Neutrophil (primary cell): ENCODE measurements around the gene TYSND1.

ENCODE experiments used
- H3K27ac ChIP-seq: fragments of 200-600 bp; sonication (generic); 2 replicates; pipeline ENCODE4 v1.5.1; 2016; ENCODE audit warnings: mild to moderate bottlenecking, moderate library complexity
- H3K27me3 ChIP-seq: fragments of 200-600 bp; sonication (generic); 2 replicates; pipeline ENCODE4 v1.6.0; 2016; ENCODE audit warnings: mild to moderate bottlenecking
- H3K36me3 ChIP-seq: fragments of 200-600 bp; sonication (generic); 2 replicates; pipeline ENCODE4 v1.5.1; 2017
- H3K4me1 ChIP-seq, 2 experiments: fragments of 200-600 bp in 1 of 2; sonication (generic) in 1 of 2; 1 replicate in 1 of 2; 2 replicates in 1 of 2; pipeline versions ENCODE4 v1.5.1 to v1.6.1; 2013 to 2016; ENCODE audit warnings: low read depth in 1 of 2, low read length in 1 of 2, mild to moderate bottlenecking in 1 of 2, moderate library complexity in 1 of 2; ENCODE audit not compliant: control insufficient read depth in 1 of 2, insufficient read depth in 1 of 2
- H3K4me3 ChIP-seq, 2 experiments: fragments of 200-600 bp in 1 of 2; sonication (generic) in 1 of 2; 1 replicate in 1 of 2; 2 replicates in 1 of 2; pipeline ENCODE4 v1.5.1; 2013 to 2016; ENCODE audit warnings: low read depth in 1 of 2, low read length in 1 of 2, mild to moderate bottlenecking in 1 of 2, moderate library complexity in 1 of 2
- H3K9me3 ChIP-seq: fragments of 200-600 bp; sonication (generic); 2 replicates; pipeline ENCODE4 v1.5.1; 2016
- CTCF ChIP-seq: fragments of 200-600 bp; sonication (generic); IDR thresholded peaks from 2 replicates; pipeline ENCODE4 v1.5.1; 2016; ENCODE audit warnings: antibody characterized with exemption

Gene TYSND1

GRCh38 chr10:70146489-70147258, at the start of gene TYSND1:
Gene TYSND1, minus strand, starts transcription at chr10:70146700. Its CDS starts 114 bp downstream, at chr10:70146586.
- Histone ChIP-seq H3K27me3 (no peaks in the 10 kb centered on the region), H3K27ac (peak within 1 kb of the TSS; percentile 88), H3K36me3 (peaks cover 30% of the 10 kb centered on the region), H3K4me1 (peaks cover 17 to 25% of the 10 kb centered on the region in 2 experiments), H3K9me3 (no peaks in the 10 kb centered on the region), H3K4me3 (peak within 1 kb of the TSS; percentile 89 to 98)
- peak; percentile 93 for TF ChIP-seq CTCF

- Histone ChIP-seq H3K27ac (no peak overlapping the region), H3K4me1 (peaks cover 13 to 17% of the 10 kb centered on the region in 2 experiments)
These were observed 46.9 kb upstream of the TYSND1 start for GRCh38 chr10:70193391-70193844.

GRCh38 chr10:70192326-70192968, 45.9 kb upstream of the TYSND1 start:
- no peak overlapping the region for H3K27ac ChIP-seq
- H3K36me3 ChIP-seq: no peaks in the 10 kb centered on the region
- H3K27me3 ChIP-seq: no peaks in the 10 kb centered on the region
- TF ChIP-seq CTCF: no peak
- no peaks in the 10 kb centered on the region for H3K9me3 ChIP-seq
- peaks cover 13 to 17% of the 10 kb centered on the region in 2 experiments for H3K4me1 ChIP-seq
- no peak overlapping the region for H3K4me3 ChIP-seq

More at GRCh38 chr10:70193391-70193844, 46.9 kb upstream of the TYSND1 start:
- no peak overlapping the region for H3K4me3 ChIP-seq
- H3K36me3 ChIP-seq: no peaks in the 10 kb centered on the region
- H3K9me3 ChIP-seq: no peaks in the 10 kb centered on the region
- TF ChIP-seq CTCF: no peak
- H3K27me3 ChIP-seq: no peaks in the 10 kb centered on the region

GRCh38 chr10:70191972-70192305, 45.4 kb upstream of the TYSND1 start:
- Histone ChIP-seq H3K4me3 (no peak overlapping the region), H3K27ac (no peak overlapping the region), H3K27me3 (no peaks in the 10 kb centered on the region), H3K9me3 (no peaks in the 10 kb centered on the region), H3K36me3 (no peaks in the 10 kb centered on the region), H3K4me1 (peaks cover 13 to 17% of the 10 kb centered on the region in 2 experiments)
- no peak for TF ChIP-seq CTCF

GRCh38 chr10:70191161-70191971, 44.9 kb upstream of the TYSND1 start:
- H3K27ac ChIP-seq: no peak overlapping the region
- no peak overlapping the region for H3K4me3 ChIP-seq
- H3K9me3 ChIP-seq: no peaks in the 10 kb centered on the region
- no peak for TF ChIP-seq CTCF
- H3K4me1 ChIP-seq: peaks cover 13 to 17% of the 10 kb centered on the region in 2 experiments
- no peaks in the 10 kb centered on the region for H3K36me3 ChIP-seq
- no peaks in the 10 kb centered on the region for H3K27me3 ChIP-seq
